NCI-H345 treated with DMSO at 0.1 percent for 48 hours (cell line): ENCODE data around the gene LAMC3.

ENCODE experiments used
- DNase-seq: peaks from one replicate; lab custom pipeline; 2025; ENCODE audit not compliant: unreplicated experiment; lab: John Stamatoyannopoulos, UW

LAMC3 gene

GRCh38 chr9:131008909-131009618 is at the start of gene LAMC3:
TSS of gene LAMC3 (plus strand) at chr9:131009174. CDS start at chr9:131009215, 41 bp downstream.
- DNase-seq = no peak

DNA sequence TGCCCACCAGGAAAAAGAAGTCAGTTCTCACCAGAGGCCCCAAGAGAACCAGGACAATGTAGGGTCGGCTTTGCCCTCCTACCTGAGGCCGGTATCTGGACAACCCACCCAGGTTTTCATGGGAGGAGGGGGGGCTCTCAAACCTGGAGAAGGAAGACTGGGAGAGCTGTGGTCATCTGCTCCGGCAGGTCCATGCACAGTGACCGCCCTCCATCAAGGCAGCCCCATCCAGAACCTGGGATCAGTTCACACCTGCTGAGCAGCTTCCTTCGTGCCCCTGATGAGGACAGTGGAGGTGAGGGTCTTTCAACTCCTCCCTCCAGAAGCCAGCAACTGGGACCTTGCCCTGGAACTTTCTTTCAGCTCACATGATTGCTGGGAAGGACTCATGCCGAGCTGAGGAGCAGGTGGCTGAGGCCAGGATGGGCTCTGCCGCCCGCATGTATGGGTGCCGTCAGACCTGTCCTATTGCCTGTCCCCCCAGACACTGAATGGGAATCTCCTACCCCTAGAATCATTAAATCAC is 49.1 kb upstream of the LAMC3 start:
- no peak for DNase-seq

GRCh38 chr9:130960522-130961378 is 48.2 kb upstream of the LAMC3 start:
- no peak for DNase-seq

DNA sequence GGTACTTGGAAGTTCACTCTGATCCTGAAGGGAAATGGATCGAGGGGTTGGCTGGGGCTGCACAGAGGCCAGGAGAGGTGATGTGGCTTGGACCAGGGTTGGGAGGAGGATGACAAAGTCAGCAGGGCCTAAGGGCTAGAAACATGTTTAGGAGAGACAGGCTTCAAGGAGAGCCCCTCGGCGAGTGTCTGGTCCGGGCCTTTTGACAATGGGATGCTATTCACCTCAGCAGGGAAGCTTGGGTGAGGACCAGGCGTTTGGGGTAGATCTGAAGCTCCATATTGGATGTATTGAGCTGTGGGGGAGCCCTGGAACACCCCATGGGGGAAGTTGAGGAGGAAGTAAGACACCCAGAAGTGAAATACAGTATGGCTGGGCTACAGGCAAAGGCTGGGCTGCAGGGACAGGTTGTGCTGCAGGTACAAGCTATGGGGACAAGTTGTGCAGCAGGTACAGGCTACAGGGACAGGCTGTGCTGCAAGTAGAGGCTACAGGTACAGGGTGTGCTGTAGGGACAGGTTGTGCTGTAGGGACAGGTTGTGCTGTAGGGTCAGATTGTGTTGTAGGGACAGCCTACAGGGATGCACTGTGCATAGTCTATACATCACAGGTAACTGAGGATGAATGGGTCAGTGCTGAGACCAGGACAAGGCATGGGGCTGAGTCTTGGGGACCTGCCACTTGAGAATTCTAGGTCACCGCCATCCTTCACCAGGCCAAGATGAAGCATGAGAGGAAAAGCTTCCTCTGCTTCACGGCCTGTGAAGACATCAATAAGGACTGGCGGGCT is 47.3 kb upstream of the LAMC3 start:
- no peak for DNase-seq

GRCh38 chr9:130962418-130963316 is 46.3 kb upstream of the LAMC3 start:
- no peak for DNase-seq

- DNase-seq = no peak
These were observed 45.6 kb upstream of the LAMC3 start for GRCh38 chr9:130963337-130963908.

DNA sequence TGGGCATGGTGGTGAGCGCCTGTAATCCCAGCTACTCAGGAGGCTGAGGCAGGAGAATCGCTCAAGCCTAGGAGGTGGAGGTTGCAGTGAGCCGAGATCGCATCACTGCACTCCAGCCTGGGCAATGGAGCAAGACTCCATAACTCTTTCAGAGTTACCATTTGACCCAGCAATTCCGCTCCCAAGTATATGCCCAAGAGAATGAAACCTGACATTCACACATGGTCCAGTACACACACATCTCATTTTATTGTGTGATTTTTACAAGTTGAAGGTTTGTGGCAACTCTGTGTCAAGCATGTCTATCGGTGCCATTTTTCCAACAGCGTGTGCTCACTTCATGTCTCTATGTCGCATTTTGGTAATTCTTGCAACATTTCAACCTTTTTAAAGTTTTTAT is 45.1 kb upstream of the LAMC3 start:
- DNase-seq = no peak

GRCh38 chr9:130965680-130966079 is 43.3 kb upstream of the LAMC3 start:
- DNase-seq = no peak

GRCh38 chr9:130970052-130970451 is 38.9 kb upstream of the LAMC3 start:
- DNase-seq = no peak

DNA sequence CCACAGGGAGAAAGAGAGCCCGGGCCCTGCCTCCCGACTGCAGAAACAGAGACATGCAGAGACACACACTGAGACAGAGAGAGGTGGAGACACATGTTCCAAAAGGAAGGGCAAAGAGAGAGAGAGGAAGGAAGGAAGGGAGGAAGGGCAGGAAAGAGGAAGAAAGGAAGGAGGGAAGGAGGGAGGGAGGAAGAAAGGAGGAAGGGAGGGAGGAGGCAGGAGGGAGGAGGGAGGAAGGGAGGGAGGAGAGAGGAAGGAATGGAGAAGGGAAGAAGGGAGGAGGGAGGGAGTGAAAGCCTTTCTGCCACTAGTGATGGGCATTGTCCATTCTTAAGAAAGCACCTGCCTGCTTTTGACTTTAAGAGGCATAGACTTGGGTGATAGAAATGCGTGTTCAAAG is 38.1 kb upstream of the LAMC3 start:
- DNase-seq = no peak

- DNase-seq = no peak
These were observed 37.6 kb upstream of the LAMC3 start for GRCh38 chr9:130971294-130971849.

GRCh38 chr9:130972277-130972956 is 36.6 kb upstream of the LAMC3 start:
- no peak for DNase-seq

DNA sequence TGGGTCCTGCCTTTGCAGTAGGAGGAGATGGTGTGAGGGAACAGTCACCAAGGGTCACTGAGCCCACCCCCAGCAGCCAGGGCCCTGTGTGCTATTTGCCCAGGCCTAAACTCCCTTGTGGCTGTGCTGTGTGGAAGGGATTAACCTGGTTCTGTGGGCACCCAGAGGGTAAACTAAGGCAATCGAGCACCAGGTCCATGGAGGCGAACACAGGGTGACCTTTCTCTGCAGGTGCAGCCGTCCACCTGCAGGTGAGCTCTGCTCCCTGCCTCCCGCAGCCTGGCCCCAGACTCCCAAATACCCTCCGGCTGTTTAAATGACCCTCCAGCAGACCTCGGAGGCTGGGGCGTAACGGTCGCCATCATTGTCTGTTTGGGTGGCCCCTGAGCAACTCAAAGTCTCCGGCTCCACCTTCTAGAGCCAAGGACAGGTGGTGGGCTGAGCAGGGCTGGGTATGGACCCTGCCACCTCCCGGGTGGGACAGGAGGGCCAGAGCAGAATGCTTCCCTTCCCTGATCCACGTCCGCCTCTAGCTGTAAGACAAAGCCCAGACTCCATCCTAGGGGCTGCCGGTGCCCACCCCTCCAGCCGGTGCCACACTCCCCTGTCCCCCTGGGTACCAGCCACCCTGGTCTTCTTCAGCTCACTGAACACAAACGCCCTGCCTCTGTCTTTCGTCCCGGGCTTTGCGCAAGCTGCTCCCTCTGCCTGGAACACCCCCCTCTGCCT is 35.9 kb upstream of the LAMC3 start:
- DNase-seq = no peak

DNA sequence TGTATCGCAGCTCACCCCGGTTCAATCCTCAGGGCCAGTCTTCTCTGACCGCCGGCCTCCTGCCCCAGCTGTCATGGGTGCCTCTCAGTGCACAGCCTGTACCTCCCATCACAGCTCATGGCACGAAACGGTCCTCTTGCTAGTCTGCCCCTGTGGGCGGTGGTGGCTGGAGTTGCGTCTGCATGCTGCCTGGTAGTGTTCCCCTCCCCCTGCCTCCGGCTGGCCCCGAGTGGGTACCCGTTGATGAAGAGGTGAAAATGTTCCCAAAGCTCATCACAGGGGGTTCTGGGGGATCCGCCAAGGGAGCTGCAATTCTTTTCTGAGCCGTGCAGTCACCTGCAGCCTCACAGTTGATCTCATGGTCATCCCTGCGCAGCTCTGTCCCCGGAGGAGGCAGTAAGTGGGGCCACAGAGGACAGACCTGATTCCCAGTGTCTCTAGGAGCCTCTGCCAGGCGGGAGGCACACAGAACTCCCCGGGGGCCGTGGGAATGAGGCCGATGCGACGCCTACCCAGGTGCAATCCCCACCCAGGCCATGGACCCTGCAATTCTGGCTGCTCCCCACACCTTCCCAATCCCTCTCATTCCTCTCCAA is 35.2 kb upstream of the LAMC3 start:
- no peak for DNase-seq

- no peak for DNase-seq
These were observed 34.3 kb upstream of the LAMC3 start for GRCh38 chr9:130974697-130975096.

DNA sequence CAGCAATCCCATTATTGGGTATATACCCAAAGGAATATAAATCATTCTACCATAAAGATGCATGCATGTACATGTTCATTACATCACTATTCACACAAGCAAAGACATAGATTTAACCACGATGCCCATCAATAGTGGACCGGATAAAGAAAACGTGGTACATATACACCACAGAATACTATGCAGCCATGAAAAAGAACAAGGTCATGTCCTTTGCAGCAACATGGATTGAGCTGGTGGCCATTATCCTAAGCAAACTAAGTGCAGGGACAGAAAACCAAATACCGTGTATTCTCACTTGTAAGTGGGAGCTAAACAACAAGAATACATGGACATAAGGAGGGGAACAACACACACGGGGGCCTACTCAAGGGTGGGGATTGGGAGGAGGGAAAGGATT is 33.8 kb upstream of the LAMC3 start:
- DNase-seq = no peak

DNA sequence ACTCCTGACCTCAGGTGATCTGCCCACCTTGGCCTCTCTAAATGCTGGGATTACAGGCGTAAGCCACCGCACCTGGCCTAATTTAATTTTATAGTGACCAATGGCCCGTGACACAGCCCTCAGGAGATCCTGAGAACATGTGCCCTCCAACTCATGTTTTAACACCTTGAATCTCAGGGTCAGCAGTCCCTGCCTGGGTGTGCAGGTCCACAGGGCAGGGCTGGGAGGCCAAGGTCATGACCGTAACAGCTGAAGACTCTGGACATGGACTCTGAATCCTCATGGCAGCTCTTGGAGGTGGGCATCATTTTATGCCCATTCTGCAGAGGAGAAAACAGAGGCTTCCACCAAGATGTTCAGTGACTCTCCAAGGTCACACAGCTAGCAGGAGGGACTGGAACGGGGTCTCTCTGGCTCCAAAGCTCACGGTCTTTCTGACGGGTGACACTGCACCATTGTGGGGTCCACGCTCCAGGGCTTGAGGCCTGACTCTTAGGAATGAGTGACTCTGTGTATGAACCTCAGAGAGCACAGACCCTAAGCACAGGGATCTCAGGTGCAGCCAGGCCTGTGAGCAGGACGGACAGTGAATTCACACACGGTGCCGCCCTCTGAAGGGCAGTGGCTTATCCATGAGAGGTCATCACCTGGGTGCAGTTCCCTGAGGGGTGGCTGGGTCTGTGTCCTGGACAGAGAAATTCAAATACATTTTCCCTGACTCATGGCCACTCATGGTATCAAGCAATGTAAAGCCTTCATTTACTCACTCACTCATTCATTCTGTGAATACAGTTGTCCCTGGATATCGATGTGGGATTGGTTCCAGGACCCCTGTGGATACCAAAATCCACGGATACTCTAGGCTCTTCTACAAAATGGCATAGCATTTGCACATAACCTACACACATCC is 32.8 kb upstream of the LAMC3 start:
- DNase-seq = no peak
